Keratinocyte (primary cell): ENCODE measurements around the gene AP1M1. TPM values are rescaled to one million over a fixed set of nuclear protein-coding genes. Genes with fewer than 3 reads are reported as not detected.

Experiments used
- DNase-seq: peaks from one replicate; pipeline ENCODE4 v3.0.0-alpha.2; 2011; ENCODE audit warnings: low read depth, missing footprints, low spot score
- FAIRE-seq: peaks from 2 replicates; lab custom pipeline; 2011; peaks lifted over from hg19 to GRCh38; lab: Jason Lieb, UNC
- H2AFZ ChIP-seq: 2 replicates; pipeline ENCODE4 v1.6.0; 2012; ENCODE audit warnings: low read length, control low read depth, inconsistent platforms; ENCODE audit not compliant: control insufficient read depth
- H3K27ac ChIP-seq: 2 replicates; pipeline ENCODE4 v1.5.1; 2011; ENCODE audit warnings: low read length; ENCODE audit not compliant: control insufficient read depth, insufficient read depth
- H3K27me3 ChIP-seq: 3 replicates; pipeline ENCODE4 v1.6.0; 2011; ENCODE audit warnings: low read length; ENCODE audit not compliant: control insufficient read depth, insufficient read depth; ENCODE audit errors: extremely low read depth
- H3K36me3 ChIP-seq, 2 experiments: 2 replicates in 1 of 2; 3 replicates in 1 of 2; pipeline ENCODE4 v1.5.1; 2011; ENCODE audit warnings: low read length in 2 of 2, mild to moderate bottlenecking in 1 of 2; ENCODE audit not compliant: control insufficient read depth in 2 of 2, insufficient read depth in 2 of 2; ENCODE audit errors: extremely low read depth in 1 of 2
- H3K4me1 ChIP-seq: 3 replicates; pipeline ENCODE4 v1.5.1; 2011; ENCODE audit warnings: low read length; ENCODE audit not compliant: control insufficient read depth, insufficient read depth; ENCODE audit errors: extremely low read depth
- H3K4me2 ChIP-seq: 3 replicates; pipeline ENCODE4 v1.6.0; 2011; ENCODE audit warnings: low read depth, low read length; ENCODE audit not compliant: control insufficient read depth, insufficient read depth; ENCODE audit errors: extremely low read depth
- H3K4me3 ChIP-seq, 3 experiments: fragments of 200-600 bp in 1 of 3; sonication (generic) in 1 of 3; 2 replicates in 2 of 3; 3 replicates in 1 of 3; pipeline ENCODE4 v1.5.1; 2011 to 2016; ENCODE audit warnings: low read length in 3 of 3, mild to moderate bottlenecking in 3 of 3, control low read depth in 2 of 3, inconsistent platforms in 1 of 3, low read depth in 1 of 3, mixed read lengths in 1 of 3, mixed run types in 1 of 3, moderate library complexity in 1 of 3; ENCODE audit not compliant: control insufficient read depth in 2 of 3, insufficient read depth in 2 of 3; ENCODE audit errors: extremely low read depth in 1 of 3
- H3K79me2 ChIP-seq: 2 replicates; pipeline ENCODE4 v1.6.0; 2012; ENCODE audit warnings: low read length; ENCODE audit not compliant: control insufficient read depth, insufficient read depth
- H3K9ac ChIP-seq: 3 replicates; pipeline ENCODE4 v1.6.0; 2011; ENCODE audit warnings: low read length; ENCODE audit not compliant: control insufficient read depth, insufficient read depth; ENCODE audit errors: extremely low read depth
- H3K9me1 ChIP-seq: 3 replicates; pipeline ENCODE4 v1.6.0; 2011; ENCODE audit warnings: low read length; ENCODE audit not compliant: control insufficient read depth, insufficient read depth; ENCODE audit errors: extremely low read depth
- H3K9me3 ChIP-seq: 2 replicates; pipeline ENCODE4 v1.5.1; 2012; ENCODE audit warnings: low read depth, low read length; ENCODE audit not compliant: control insufficient read depth
- H4K20me1 ChIP-seq: 3 replicates; pipeline ENCODE4 v1.6.0; 2011; ENCODE audit warnings: low read length; ENCODE audit not compliant: control insufficient read depth, insufficient read depth; ENCODE audit errors: extremely low read depth
- EZH2 ChIP-seq: IDR thresholded peaks from one replicate; pipeline ENCODE4 v1.6.1; 2012; ENCODE audit warnings: inconsistent platforms, mild to moderate bottlenecking, low read length, moderate library complexity
- dilution Hi-C: fragments of 300-500 bp; cut with MboI; formaldehyde crosslinking; loops from one replicate; pipeline ENCODE4 v1.7.0; 2020; ENCODE audit warnings: low sequenced_read_pairs; ENCODE audit not compliant: extremely low pct_ligation_motif_present
- polyA plus RNA-seq, 5 experiments: library from polyadenylated mRNA; depleted of rRNA in 3 of 5; stranded (reverse) in 3 of 5; stranded (forward) in 1 of 5; unstranded in 1 of 5; fragments of >200 nt; gene quantifications; 1 replicate in 1 of 5; 2 replicates in 3 of 5; 3 replicates in 1 of 5; pipeline versions ENCODE4 v1.2.1 to v1.2.3, GENCODE V29; 2011 to 2012; ENCODE audit warnings: missing spikeins in 2 of 5, low read depth in 1 of 5, low replicate concordance in 1 of 5
- TF ChIP-seq, protein P1 (sequence below), 3 experiments: IDR thresholded peaks in 1 of 3; conservative IDR thresholded peaks in 1 of 3; optimal IDR thresholded peaks in 1 of 3; 2 replicates in 2 of 3; 3 replicates in 1 of 3; pipeline versions ENCODE3 to v1.5.1; 2011; ENCODE audit warnings: low read length in 3 of 3, mild to moderate bottlenecking in 3 of 3, moderate library complexity in 2 of 3, control low read depth in 1 of 3, inconsistent platforms in 1 of 3; ENCODE audit not compliant: insufficient read depth in 2 of 3; ENCODE audit errors: extremely low read depth in 1 of 3

Gene AP1M1
- polyA plus RNA-seq, 1 donor (not counting 4 experiments of a cell fraction or from before 2014, with no cell fraction given), result 27.7 TPM

DNA sequence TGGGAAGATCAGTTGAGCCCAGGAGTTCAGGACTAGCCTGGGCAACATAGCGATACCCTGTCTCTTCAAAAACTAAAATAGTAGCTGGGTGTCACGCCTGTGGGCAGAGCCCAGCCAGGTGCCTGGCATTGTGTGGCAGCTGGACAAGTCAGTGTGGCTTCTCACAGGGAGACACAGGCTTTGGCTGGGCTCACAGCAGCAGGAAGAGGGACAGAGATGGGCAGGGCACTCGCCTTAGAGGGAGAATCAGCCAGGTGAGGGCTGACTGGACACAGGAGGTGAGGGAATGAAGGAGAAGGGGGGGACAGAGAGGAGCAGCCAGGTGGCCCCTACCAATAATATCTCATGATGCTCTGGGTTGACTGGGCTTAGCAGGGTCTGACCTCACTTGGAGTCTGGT is 9.2 kb upstream of the AP1M1 start:
- Histone ChIP-seq H3K79me2 (peaks cover 34% of the 10 kb centered on the region), H3K4me1 (peaks cover 8% of the 10 kb centered on the region), H2AFZ (no peak overlapping the region), H3K36me3 (peaks cover 23 to 29% of the 10 kb centered on the region in 2 experiments), H3K4me2 (no peak overlapping the region), H3K27ac (no peak overlapping the region), H4K20me1 (no peaks in the 10 kb centered on the region), H3K27me3 (no peaks in the 10 kb centered on the region), H3K9me3 (no peaks in the 10 kb centered on the region), H3K9ac (no peak overlapping the region), H3K4me3 (no peak overlapping the region), H3K9me1 (no peaks in the 10 kb centered on the region)
- TF ChIP-seq EZH2, result no peak
- TF ChIP-seq, protein P1, sequence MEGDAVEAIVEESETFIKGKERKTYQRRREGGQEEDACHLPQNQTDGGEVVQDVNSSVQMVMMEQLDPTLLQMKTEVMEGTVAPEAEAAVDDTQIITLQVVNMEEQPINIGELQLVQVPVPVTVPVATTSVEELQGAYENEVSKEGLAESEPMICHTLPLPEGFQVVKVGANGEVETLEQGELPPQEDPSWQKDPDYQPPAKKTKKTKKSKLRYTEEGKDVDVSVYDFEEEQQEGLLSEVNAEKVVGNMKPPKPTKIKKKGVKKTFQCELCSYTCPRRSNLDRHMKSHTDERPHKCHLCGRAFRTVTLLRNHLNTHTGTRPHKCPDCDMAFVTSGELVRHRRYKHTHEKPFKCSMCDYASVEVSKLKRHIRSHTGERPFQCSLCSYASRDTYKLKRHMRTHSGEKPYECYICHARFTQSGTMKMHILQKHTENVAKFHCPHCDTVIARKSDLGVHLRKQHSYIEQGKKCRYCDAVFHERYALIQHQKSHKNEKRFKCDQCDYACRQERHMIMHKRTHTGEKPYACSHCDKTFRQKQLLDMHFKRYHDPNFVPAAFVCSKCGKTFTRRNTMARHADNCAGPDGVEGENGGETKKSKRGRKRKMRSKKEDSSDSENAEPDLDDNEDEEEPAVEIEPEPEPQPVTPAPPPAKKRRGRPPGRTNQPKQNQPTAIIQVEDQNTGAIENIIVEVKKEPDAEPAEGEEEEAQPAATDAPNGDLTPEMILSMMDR (optimal IDR thresholded peaks at IDR 0.05 in 1 of 3, IDR thresholded peaks at IDR 0.05 in 1 of 3, conservative IDR thresholded peaks at IDR 0.05 in 1 of 3; ENCODE audit: extremely low read depth in 1 of 3, insufficient read depth in 2 of 3, low read length in 3 of 3), result no peak
- no peak for DNase-seq
- FAIRE-seq, result no peak
- dilution Hi-C loops, result no loop called here

DNA sequence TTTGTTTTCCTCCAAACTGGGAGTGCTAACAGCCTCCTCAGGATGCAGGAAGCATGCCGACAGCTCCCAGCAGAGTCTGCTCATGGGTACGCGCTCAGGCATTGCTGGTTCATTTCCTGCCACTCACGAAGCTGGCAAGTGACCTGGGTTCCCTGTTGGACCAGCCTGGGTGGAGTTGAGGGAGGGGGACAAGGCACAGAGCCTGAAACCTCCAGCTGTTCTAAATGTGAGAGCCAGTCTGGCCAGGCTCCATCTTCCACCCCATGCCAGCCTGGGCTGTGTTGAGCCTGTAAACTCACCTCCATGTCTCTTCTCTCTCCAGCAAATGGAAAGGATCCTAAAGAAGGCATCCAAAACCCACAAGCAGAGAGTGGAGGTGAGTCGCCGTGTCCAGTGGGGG is 7.5 kb upstream of the AP1M1 start:
- H3K36me3 ChIP-seq, result peaks cover 23 to 29% of the 10 kb centered on the region in 2 experiments

More for the DNA sequence above, 7.5 kb upstream of the AP1M1 start:
- Histone ChIP-seq H3K27ac (no peak overlapping the region), H3K27me3 (no peaks in the 10 kb centered on the region), H2AFZ (no peak overlapping the region), H3K4me1 (peaks cover 4% of the 10 kb centered on the region), H3K9me1 (no peaks in the 10 kb centered on the region), H3K9ac (no peak overlapping the region), H3K4me3 (no peak overlapping the region), H3K79me2 (peaks cover 34% of the 10 kb centered on the region), H3K9me3 (no peaks in the 10 kb centered on the region), H3K4me2 (no peak overlapping the region), H4K20me1 (no peaks in the 10 kb centered on the region)
- TF ChIP-seq, protein P1 (optimal IDR thresholded peaks at IDR 0.05 in 1 of 3, IDR thresholded peaks at IDR 0.05 in 1 of 3, conservative IDR thresholded peaks at IDR 0.05 in 1 of 3; ENCODE audit: extremely low read depth in 1 of 3, insufficient read depth in 2 of 3, low read length in 3 of 3), result no peak
- TF ChIP-seq EZH2, result no peak
- FAIRE-seq, result no peak
- dilution Hi-C loops, result no loop called here
- DNase-seq, result no peak
